Gastroesophageal sphincter (tissue), 3 donors: ENCODE measurements around the gene AK6.

Experiments
- CTCF ChIP-seq, 4 experiments: fragments of 200-600 bp in 2 of 4; fragments of 450-650 bp in 2 of 4; sonication (generic) in 1 of 4; IDR thresholded peaks; one replicate each; pipeline ENCODE4 v1.5.1; 2017 to 2019; ENCODE audit warnings: antibody characterized with exemption in 4 of 4, mild to moderate bottlenecking in 2 of 4, moderate library complexity in 2 of 4
- EP300 ChIP-seq: sonication (generic); formaldehyde crosslinking; IDR thresholded peaks from one replicate; pipeline ENCODE4 v1.6.1; 2017; ENCODE audit warnings: antibody characterized with exemption, mild to moderate bottlenecking
- POLR2A ChIP-seq, 2 donors: fragments of 450-650 bp; IDR thresholded peaks; one replicate each; pipeline ENCODE4 v1.6.1; 2017; ENCODE audit warnings: antibody characterized with exemption in 2 of 2, mild to moderate bottlenecking in 2 of 2, moderate library complexity in 1 of 2

- TF ChIP-seq CTCF (IDR thresholded peaks at IDR 0.05): no peak
- TF ChIP-seq POLR2A (IDR thresholded peaks at IDR 0.05): no peak
- no peak for TF ChIP-seq EP300
Observed at GRCh38 chr5:69308046-69308553, 61.2 kb downstream of the AK6 start.
